ENCODE measurements around the gene RELB.
"Not testable (repeated sequence)": the region's sequence is repeated elsewhere in the genome, so short reads cannot be mapped to it uniquely, and the experiment has no call there.

RELB gene

GRCh38 chr19:44968670-44969069 is 32.6 kb upstream of the RELB start:
- Histone ChIP-seq H3K36me3 (ENCODE audit: control insufficient read depth, insufficient read depth, low read length) (peaks cover 14% of the 10 kb centered on the region), H3K4me3 (ENCODE audit: low read depth, low read length) (no peak overlapping the region), H3K9me3 (ENCODE audit: control insufficient read depth, insufficient read depth, low read length) (no peaks in the 10 kb centered on the region), H3K9ac (ENCODE audit: low read depth, low read length) (no peak overlapping the region), H3K4me1 (ENCODE audit: control insufficient read depth, insufficient read depth, low read length) (no peaks in the 10 kb centered on the region), H3K27me3 (ENCODE audit: control insufficient read depth, insufficient read depth, low read length) (no peaks in the 10 kb centered on the region)

GRCh38 chr19:44969437-44969836 is 31.8 kb upstream of the RELB start:
- no peaks in the 10 kb centered on the region for H3K9me3 ChIP-seq (ENCODE audit: control insufficient read depth, insufficient read depth, low read length)
- no peak overlapping the region for H3K4me3 ChIP-seq (ENCODE audit: low read depth, low read length)
- H3K36me3 ChIP-seq (ENCODE audit: control insufficient read depth, insufficient read depth, low read length) = peaks cover 20% of the 10 kb centered on the region
- no peaks in the 10 kb centered on the region for H3K27me3 ChIP-seq (ENCODE audit: control insufficient read depth, insufficient read depth, low read length)
- no peaks in the 10 kb centered on the region for H3K4me1 ChIP-seq (ENCODE audit: control insufficient read depth, insufficient read depth, low read length)
- no peak overlapping the region for H3K9ac ChIP-seq (ENCODE audit: low read depth, low read length)

GRCh38 chr19:44971451-44971850 is 29.8 kb upstream of the RELB start:
- H3K36me3 ChIP-seq (ENCODE audit: control insufficient read depth, insufficient read depth, low read length) = peaks cover 34% of the 10 kb centered on the region
- not testable (repeated sequence) for H3K4me3 ChIP-seq (ENCODE audit: low read depth, low read length)

GRCh38 chr19:44972802-44973201 is 28.5 kb upstream of the RELB start:
- Histone ChIP-seq H3K9ac (ENCODE audit: low read depth, low read length) (no peak overlapping the region), H3K27me3 (ENCODE audit: control insufficient read depth, insufficient read depth, low read length) (no peaks in the 10 kb centered on the region), H3K4me1 (ENCODE audit: control insufficient read depth, insufficient read depth, low read length) (no peaks in the 10 kb centered on the region), H3K4me3 (ENCODE audit: low read depth, low read length) (no peak overlapping the region), H3K9me3 (ENCODE audit: control insufficient read depth, insufficient read depth, low read length) (no peaks in the 10 kb centered on the region), H3K36me3 (ENCODE audit: control insufficient read depth, insufficient read depth, low read length) (peaks cover 38% of the 10 kb centered on the region)

More at GRCh38 chr19:44971451-44971850, 29.8 kb upstream of the RELB start:
- not testable (repeated sequence) for H3K9me3 ChIP-seq (ENCODE audit: control insufficient read depth, insufficient read depth, low read length); H3K27me3 ChIP-seq (ENCODE audit: control insufficient read depth, insufficient read depth, low read length); H3K9ac ChIP-seq (ENCODE audit: low read depth, low read length); H3K4me1 ChIP-seq (ENCODE audit: control insufficient read depth, insufficient read depth, low read length)

GRCh38 chr19:44973982-44974735 is 27.1 kb upstream of the RELB start:
- Histone ChIP-seq H3K4me3 (ENCODE audit: low read depth, low read length) (no peak overlapping the region), H3K9me3 (ENCODE audit: control insufficient read depth, insufficient read depth, low read length) (no peaks in the 10 kb centered on the region), H3K36me3 (ENCODE audit: control insufficient read depth, insufficient read depth, low read length) (peaks cover 37% of the 10 kb centered on the region), H3K27me3 (ENCODE audit: control insufficient read depth, insufficient read depth, low read length) (no peaks in the 10 kb centered on the region), H3K4me1 (ENCODE audit: control insufficient read depth, insufficient read depth, low read length) (no peaks in the 10 kb centered on the region), H3K9ac (ENCODE audit: low read depth, low read length) (no peak overlapping the region)

- Histone ChIP-seq H3K9ac (ENCODE audit: low read depth, low read length) (no peak overlapping the region), H3K4me1 (ENCODE audit: control insufficient read depth, insufficient read depth, low read length) (no peaks in the 10 kb centered on the region), H3K27me3 (ENCODE audit: control insufficient read depth, insufficient read depth, low read length) (no peaks in the 10 kb centered on the region), H3K9me3 (ENCODE audit: control insufficient read depth, insufficient read depth, low read length) (no peaks in the 10 kb centered on the region), H3K36me3 (ENCODE audit: control insufficient read depth, insufficient read depth, low read length) (peaks cover 41% of the 10 kb centered on the region), H3K4me3 (ENCODE audit: low read depth, low read length) (no peak overlapping the region)
Measured at GRCh38 chr19:44974857-44975256, 26.4 kb upstream of the RELB start.

- peaks cover 43% of the 10 kb centered on the region for H3K36me3 ChIP-seq (ENCODE audit: control insufficient read depth, insufficient read depth, low read length)
- H3K9me3 ChIP-seq (ENCODE audit: control insufficient read depth, insufficient read depth, low read length) = no peaks in the 10 kb centered on the region
- no peak overlapping the region for H3K4me3 ChIP-seq (ENCODE audit: low read depth, low read length)
- H3K27me3 ChIP-seq (ENCODE audit: control insufficient read depth, insufficient read depth, low read length) = no peaks in the 10 kb centered on the region
- no peak overlapping the region for H3K9ac ChIP-seq (ENCODE audit: low read depth, low read length)
- no peaks in the 10 kb centered on the region for H3K4me1 ChIP-seq (ENCODE audit: control insufficient read depth, insufficient read depth, low read length)
Measured at GRCh38 chr19:44975444-44975843, 25.8 kb upstream of the RELB start.

- Histone ChIP-seq H3K27me3 (ENCODE audit: control insufficient read depth, insufficient read depth, low read length) (no peaks in the 10 kb centered on the region), H3K36me3 (ENCODE audit: control insufficient read depth, insufficient read depth, low read length) (peaks cover 32% of the 10 kb centered on the region)
Measured at GRCh38 chr19:44984005-44984404, 17.3 kb upstream of the RELB start.

GRCh38 chr19:44985445-44985844 is 15.8 kb upstream of the RELB start:
- Histone ChIP-seq H3K36me3 (ENCODE audit: control insufficient read depth, insufficient read depth, low read length) (peaks cover 34% of the 10 kb centered on the region), H3K27me3 (ENCODE audit: control insufficient read depth, insufficient read depth, low read length) (no peaks in the 10 kb centered on the region), H3K9ac (ENCODE audit: low read depth, low read length) (no peak overlapping the region), H3K4me3 (ENCODE audit: low read depth, low read length) (no peak overlapping the region), H3K9me3 (ENCODE audit: control insufficient read depth, insufficient read depth, low read length) (no peaks in the 10 kb centered on the region), H3K4me1 (ENCODE audit: control insufficient read depth, insufficient read depth, low read length) (no peaks in the 10 kb centered on the region)

More at GRCh38 chr19:44984005-44984404, 17.3 kb upstream of the RELB start:
- Histone ChIP-seq H3K9ac (ENCODE audit: low read depth, low read length) (no peak overlapping the region), H3K4me1 (ENCODE audit: control insufficient read depth, insufficient read depth, low read length) (no peaks in the 10 kb centered on the region), H3K9me3 (ENCODE audit: control insufficient read depth, insufficient read depth, low read length) (no peaks in the 10 kb centered on the region), H3K4me3 (ENCODE audit: low read depth, low read length) (no peak overlapping the region)

- Histone ChIP-seq H3K4me3 (ENCODE audit: low read depth, low read length) (no peak overlapping the region), H3K4me1 (ENCODE audit: control insufficient read depth, insufficient read depth, low read length) (no peaks in the 10 kb centered on the region), H3K36me3 (ENCODE audit: control insufficient read depth, insufficient read depth, low read length) (peaks cover 43% of the 10 kb centered on the region), H3K9me3 (ENCODE audit: control insufficient read depth, insufficient read depth, low read length) (no peaks in the 10 kb centered on the region), H3K9ac (ENCODE audit: low read depth, low read length) (no peak overlapping the region), H3K27me3 (ENCODE audit: control insufficient read depth, insufficient read depth, low read length) (no peaks in the 10 kb centered on the region)
Measured at GRCh38 chr19:44986389-44986788, 14.9 kb upstream of the RELB start.

GRCh38 chr19:44987148-44987675 is 14.1 kb upstream of the RELB start:
- Histone ChIP-seq H3K4me3 (ENCODE audit: low read depth, low read length) (no peak overlapping the region), H3K9me3 (ENCODE audit: control insufficient read depth, insufficient read depth, low read length) (no peaks in the 10 kb centered on the region), H3K9ac (ENCODE audit: low read depth, low read length) (no peak overlapping the region), H3K36me3 (ENCODE audit: control insufficient read depth, insufficient read depth, low read length) (peaks cover 50% of the 10 kb centered on the region), H3K27me3 (ENCODE audit: control insufficient read depth, insufficient read depth, low read length) (no peaks in the 10 kb centered on the region), H3K4me1 (ENCODE audit: control insufficient read depth, insufficient read depth, low read length) (no peaks in the 10 kb centered on the region)

- Histone ChIP-seq H3K27me3 (ENCODE audit: control insufficient read depth, insufficient read depth, low read length) (no peaks in the 10 kb centered on the region), H3K9me3 (ENCODE audit: control insufficient read depth, insufficient read depth, low read length) (no peaks in the 10 kb centered on the region), H3K36me3 (ENCODE audit: control insufficient read depth, insufficient read depth, low read length) (peaks cover 53% of the 10 kb centered on the region), H3K4me1 (ENCODE audit: control insufficient read depth, insufficient read depth, low read length) (no peaks in the 10 kb centered on the region), H3K4me3 (ENCODE audit: low read depth, low read length) (no peak overlapping the region), H3K9ac (ENCODE audit: low read depth, low read length) (no peak overlapping the region)
Measured at GRCh38 chr19:44988273-44988672, 13.0 kb upstream of the RELB start.
